H1 (cell line): ENCODE data around the gene DIP2C. TPM values are rescaled to one million over a fixed set of nuclear protein-coding genes. Genes with fewer than 3 reads are reported as not detected.

Source experiments
- CHD7 ChIP-seq: fragments of 300-600 bp; sonication (generic); IDR thresholded peaks from 2 replicates; pipeline ENCODE4 v1.7.1; 2012; ENCODE audit warnings: low read length, moderate library complexity, mild to moderate bottlenecking, inconsistent platforms; ENCODE audit not compliant: insufficient replicate concordance
- CREB1 ChIP-seq: IDR thresholded peaks from 2 replicates; pipeline ENCODE4 v1.6.1; 2012; ENCODE audit warnings: inconsistent platforms
- PHF8 ChIP-seq: fragments of 200-600 bp; sonication (generic); conservative IDR thresholded peaks from 2 replicates; pipeline ENCODE4 v1.7.1; 2012; ENCODE audit warnings: low read depth, mild to moderate bottlenecking, inconsistent platforms, low read length, moderate library complexity
- RFX5 ChIP-seq: IDR thresholded peaks from 2 replicates; pipeline ENCODE4 v1.6.1; 2011; ENCODE audit warnings: low read depth, low read length, improper control_type of control experiment, borderline replicate concordance
- SIN3A ChIP-seq, 2 experiments: IDR thresholded peaks in 1 of 2; conservative IDR thresholded peaks in 1 of 2; 2 replicates each; pipeline ENCODE4 v1.6.1; 2011 to 2012; ENCODE audit warnings: low read length in 2 of 2, improper control_type of control experiment in 1 of 2, low read depth in 1 of 2, mild to moderate bottlenecking in 1 of 2
- SUZ12 ChIP-seq: fragments of 200-600 bp; sonication (generic); IDR thresholded peaks from 2 replicates; pipeline ENCODE4 v1.6.1; 2012; ENCODE audit warnings: mild to moderate bottlenecking, inconsistent platforms, low read length, moderate library complexity, mixed read lengths
- polyA plus RNA-seq, 7 experiments: library from polyadenylated mRNA; depleted of rRNA in 3 of 7; stranded (reverse) in 5 of 7; unstranded in 2 of 7; fragments of >200 nt in 5 of 7; fragments of 200-250 nt in 2 of 7; gene quantifications; 1 replicate in 5 of 7; 2 replicates in 1 of 7; 4 replicates in 1 of 7; pipeline versions ENCODE4 v1.2.1 to v1.2.3, GENCODE V29; 2011 to 2013; ENCODE audit warnings: missing spikeins in 2 of 7, mixed read lengths in 2 of 7
- total RNA-seq: library from RNA; stranded (reverse); fragmentation: NEBNext Ultra II Directional; extraction: Animal tissue kit (Norgen Biotek cat#: 25700); gene quantifications from 2 replicates; pipeline ENCODE4 v1.2.1, GENCODE V29; 2021

DIP2C gene
- total and polyA plus RNA-seq, 2 of the 8 experiments (the other 6 are each of a cell fraction or from before 2014, with no cell fraction given): 3.8 to 9.3 TPM

DNA sequence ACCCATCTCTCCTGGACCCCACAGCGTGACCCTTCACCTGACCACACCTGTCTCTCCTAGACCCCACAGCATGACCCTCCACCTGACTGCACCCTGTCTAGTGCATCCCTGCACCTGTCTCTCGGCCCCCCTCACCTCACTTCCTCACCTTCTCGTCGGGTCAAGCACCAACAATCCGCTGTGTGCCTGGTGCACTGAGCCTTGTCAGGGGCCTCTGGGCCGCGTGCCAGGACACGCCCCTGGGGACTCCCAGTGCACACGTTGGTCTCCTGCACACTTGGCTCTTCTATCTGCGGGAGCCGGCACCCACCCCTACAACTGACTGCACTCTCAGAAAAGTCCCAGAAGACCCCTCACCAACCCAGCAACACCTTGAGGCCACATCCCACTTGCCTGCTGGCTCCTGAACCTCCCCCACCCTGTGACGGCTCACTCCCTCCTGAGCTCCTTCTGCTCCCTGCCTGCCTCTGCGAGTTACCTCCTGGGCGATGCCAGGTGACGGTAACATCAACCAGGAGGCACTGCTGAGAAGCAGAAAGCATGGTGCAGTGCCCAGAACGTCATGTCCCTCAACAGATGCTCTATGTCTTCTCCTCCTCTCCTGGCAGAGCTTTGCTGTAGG lies 147.6 kb downstream of the DIP2C start (continued):
- TF ChIP-seq RFX5: no peak
- no peak for TF ChIP-seq SIN3A (conservative IDR thresholded peaks at IDR 0.05 in 1 of 2, IDR thresholded peaks at IDR 0.05 in 1 of 2; ENCODE audit: low read depth in 1 of 2, low read length in 2 of 2)
- no peak for TF ChIP-seq CREB1
- TF ChIP-seq SUZ12: no peak
- TF ChIP-seq CHD7: no peak
- no peak for TF ChIP-seq PHF8
